Measurements from ENCODE around the gene CHCHD3.

CHCHD3 gene

DNA sequence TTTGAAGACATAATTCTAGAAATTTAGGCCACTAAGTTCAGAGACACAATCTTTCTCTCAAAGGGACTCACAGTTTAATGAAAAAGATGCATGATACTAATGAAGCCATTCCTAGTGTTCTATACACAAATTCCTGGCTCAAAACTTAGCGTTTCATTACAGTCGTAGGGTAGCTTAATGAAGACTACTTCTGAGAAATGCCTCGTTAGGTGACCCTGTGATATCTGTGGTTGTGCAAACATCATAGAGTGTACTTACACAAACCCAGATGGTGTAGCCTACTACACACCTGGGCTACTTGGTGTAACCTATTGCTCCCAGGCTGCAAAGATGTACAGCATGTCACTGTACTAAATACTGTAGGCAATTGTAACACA, 488 bp upstream of the CHCHD3 start:
- no peak for DNase-seq (ENCODE audit: low read depth)
- TF ChIP-seq, protein P1, sequence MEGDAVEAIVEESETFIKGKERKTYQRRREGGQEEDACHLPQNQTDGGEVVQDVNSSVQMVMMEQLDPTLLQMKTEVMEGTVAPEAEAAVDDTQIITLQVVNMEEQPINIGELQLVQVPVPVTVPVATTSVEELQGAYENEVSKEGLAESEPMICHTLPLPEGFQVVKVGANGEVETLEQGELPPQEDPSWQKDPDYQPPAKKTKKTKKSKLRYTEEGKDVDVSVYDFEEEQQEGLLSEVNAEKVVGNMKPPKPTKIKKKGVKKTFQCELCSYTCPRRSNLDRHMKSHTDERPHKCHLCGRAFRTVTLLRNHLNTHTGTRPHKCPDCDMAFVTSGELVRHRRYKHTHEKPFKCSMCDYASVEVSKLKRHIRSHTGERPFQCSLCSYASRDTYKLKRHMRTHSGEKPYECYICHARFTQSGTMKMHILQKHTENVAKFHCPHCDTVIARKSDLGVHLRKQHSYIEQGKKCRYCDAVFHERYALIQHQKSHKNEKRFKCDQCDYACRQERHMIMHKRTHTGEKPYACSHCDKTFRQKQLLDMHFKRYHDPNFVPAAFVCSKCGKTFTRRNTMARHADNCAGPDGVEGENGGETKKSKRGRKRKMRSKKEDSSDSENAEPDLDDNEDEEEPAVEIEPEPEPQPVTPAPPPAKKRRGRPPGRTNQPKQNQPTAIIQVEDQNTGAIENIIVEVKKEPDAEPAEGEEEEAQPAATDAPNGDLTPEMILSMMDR (IDR thresholded peaks at IDR 0.05; ENCODE audit: low read depth, low read length, missing control alignments): no peak
- H3K4me3 ChIP-seq (ENCODE audit: low read depth, low read length): no peak overlapping the region
- in situ Hi-C loops (cut with HindIII; ENCODE audit: low sequenced_read_pairs): no loop called here

DNA sequence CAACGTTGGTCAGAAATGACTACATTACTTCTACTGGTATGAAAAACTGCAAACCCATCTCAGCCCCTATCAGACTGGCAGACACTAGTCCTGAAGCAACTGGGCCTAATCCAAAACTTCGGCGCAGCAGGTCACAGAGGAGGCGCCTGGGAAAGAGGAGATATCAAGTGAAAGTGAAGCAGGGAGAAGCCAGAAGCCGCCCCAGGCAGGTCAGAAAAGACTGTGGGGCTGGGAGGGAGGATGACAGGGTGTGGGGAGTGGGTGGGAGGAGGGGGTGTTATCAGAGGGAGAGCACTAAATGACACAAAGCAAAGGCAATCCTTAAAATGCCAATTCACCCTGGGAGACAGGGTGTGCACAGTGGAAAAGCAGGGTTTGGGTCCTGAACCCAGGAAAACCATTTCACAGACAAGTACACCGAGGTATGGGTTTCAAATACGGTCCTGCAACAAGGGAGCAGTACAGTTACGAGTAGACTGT, 731 bp downstream of the CHCHD3 start:
- TF ChIP-seq, protein P1 (IDR thresholded peaks at IDR 0.05; ENCODE audit: low read depth, low read length, missing control alignments): no peak
- peak overlapping the region; percentile 92 for H3K4me3 ChIP-seq (ENCODE audit: low read depth, low read length)
- DNase-seq (ENCODE audit: low read depth): no peak
- in situ Hi-C loops (cut with HindIII; ENCODE audit: low sequenced_read_pairs): no loop called here

DNA sequence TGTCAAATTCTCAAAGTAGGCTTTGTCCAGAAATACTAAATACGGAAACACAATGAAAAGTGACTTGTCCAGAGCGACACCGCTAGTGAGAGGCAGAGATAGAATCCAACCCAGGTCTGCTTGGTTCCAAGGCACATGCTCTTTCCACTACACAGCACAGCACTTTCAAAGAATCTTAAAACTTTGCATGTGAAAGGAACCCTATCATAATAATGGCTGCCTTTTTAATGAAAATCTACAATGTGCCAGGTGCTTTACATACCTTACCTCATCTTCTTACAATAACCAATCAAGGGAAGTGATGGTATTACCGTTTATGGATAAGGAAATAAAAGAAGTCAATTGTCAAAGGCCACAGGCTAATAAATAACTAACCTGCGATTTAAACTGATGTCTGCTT, 2.6 kb downstream of the CHCHD3 start:
- DNase-seq (ENCODE audit: low read depth): no peak
- no peak overlapping the region for H3K4me3 ChIP-seq (ENCODE audit: low read depth, low read length)
- in situ Hi-C loops (cut with HindIII; ENCODE audit: low sequenced_read_pairs): no loop called here
- TF ChIP-seq, protein P1 (IDR thresholded peaks at IDR 0.05; ENCODE audit: low read depth, low read length, missing control alignments): no peak

DNA sequence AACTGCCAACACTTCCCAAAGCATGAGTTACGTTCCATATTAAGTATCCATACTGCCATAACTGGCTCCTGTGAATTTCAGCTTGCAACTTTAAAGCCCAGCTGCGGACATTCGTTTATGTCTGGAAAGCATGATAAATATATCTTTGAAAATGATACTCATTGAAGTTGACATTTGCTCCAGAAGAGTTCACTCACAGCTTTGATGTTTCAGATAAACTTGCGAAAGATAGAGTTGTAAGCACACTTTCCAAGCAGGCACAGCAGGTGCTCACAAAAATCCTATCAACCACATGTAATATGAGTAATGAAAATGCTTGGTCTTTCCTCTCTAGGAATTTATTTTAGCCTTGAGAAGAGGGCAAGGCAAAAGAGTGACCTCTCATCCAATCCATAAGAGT, 4.5 kb downstream of the CHCHD3 start:
- DNase-seq (ENCODE audit: low read depth): no peak
- TF ChIP-seq, protein P1 (IDR thresholded peaks at IDR 0.05; ENCODE audit: low read depth, low read length, missing control alignments): no peak
- no peak overlapping the region for H3K4me3 ChIP-seq (ENCODE audit: low read depth, low read length)
- in situ Hi-C loops (cut with HindIII; ENCODE audit: low sequenced_read_pairs): no loop called here

DNA sequence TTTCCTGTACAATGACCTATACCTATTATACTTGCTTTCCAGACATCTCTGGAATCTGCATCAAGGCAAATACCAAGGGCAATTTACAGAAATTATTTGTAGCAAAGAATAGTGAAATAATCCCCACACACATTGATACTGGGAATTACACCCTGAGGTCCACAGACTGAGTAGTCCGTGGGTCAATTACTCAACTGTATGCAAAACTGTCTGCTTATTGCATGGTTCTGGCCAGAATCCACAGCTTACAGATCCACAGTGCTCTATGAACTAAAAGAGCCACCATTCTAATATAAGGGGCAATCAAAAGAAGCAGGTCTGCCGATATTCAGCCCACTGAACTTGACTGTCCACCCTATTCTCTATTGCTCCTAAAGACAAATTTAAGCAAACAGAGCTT, 5.7 kb downstream of the CHCHD3 start:
- no peak for DNase-seq (ENCODE audit: low read depth)
- in situ Hi-C loops (cut with HindIII; ENCODE audit: low sequenced_read_pairs): no loop called here
- no peak overlapping the region for H3K4me3 ChIP-seq (ENCODE audit: low read depth, low read length)
- TF ChIP-seq, protein P1 (IDR thresholded peaks at IDR 0.05; ENCODE audit: low read depth, low read length, missing control alignments): no peak

DNA sequence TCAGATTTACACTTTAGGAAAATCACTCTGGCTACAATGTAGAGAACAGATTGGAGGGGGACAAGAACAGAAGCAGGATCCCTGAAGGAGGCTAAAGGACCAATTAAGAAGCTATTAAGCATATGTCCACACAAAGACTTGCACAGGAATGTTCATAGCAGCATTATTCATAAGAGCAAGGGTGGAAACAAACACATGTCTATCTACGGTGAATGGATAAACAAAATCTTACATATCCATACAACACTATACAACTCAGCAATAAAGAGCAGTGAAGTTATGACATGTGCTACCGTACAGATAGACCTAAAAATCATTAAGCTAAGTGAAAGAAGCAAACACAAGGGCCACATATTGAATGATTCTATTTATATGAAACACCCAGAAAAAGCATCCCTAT, 10.4 kb downstream of the CHCHD3 start:
- TF ChIP-seq, protein P1 (IDR thresholded peaks at IDR 0.05; ENCODE audit: low read depth, low read length, missing control alignments): no peak
- in situ Hi-C loops (cut with HindIII; ENCODE audit: low sequenced_read_pairs): no loop called here
- H3K4me3 ChIP-seq (ENCODE audit: low read depth, low read length): no peak overlapping the region
- DNase-seq (ENCODE audit: low read depth): no peak

DNA sequence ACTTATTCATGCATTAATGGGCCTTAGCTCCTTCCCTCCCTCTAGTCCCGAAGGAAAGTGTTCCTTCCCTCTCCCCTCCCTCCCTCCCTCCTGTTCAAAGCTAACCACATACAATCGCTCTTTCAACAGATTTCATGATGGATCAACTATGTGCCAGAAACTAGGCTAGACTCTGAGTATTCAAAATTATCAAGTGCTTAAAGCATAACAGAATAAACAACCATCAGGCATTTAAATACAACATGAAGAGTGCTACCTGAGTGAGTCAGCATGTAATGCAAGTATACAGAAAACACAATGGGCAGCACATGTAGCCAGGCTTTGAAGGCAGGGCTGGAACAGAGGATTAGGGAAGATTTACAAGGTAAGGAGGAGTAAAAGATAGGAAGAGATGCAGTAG, 11.3 kb downstream of the CHCHD3 start:
- H3K4me3 ChIP-seq (ENCODE audit: low read depth, low read length): no peak overlapping the region
- in situ Hi-C loops (cut with HindIII; ENCODE audit: low sequenced_read_pairs): no loop called here
- TF ChIP-seq, protein P1 (IDR thresholded peaks at IDR 0.05; ENCODE audit: low read depth, low read length, missing control alignments): no peak
- DNase-seq (ENCODE audit: low read depth): no peak

Data from astrocyte of the cerebellum (primary cell).